Measurements from ENCODE around the gene PIK3CB.
"Not testable (repeated sequence)": the region's sequence is repeated elsewhere in the genome, so short reads cannot be mapped to it uniquely, and the experiment has no call there.

Gene PIK3CB

DNA sequence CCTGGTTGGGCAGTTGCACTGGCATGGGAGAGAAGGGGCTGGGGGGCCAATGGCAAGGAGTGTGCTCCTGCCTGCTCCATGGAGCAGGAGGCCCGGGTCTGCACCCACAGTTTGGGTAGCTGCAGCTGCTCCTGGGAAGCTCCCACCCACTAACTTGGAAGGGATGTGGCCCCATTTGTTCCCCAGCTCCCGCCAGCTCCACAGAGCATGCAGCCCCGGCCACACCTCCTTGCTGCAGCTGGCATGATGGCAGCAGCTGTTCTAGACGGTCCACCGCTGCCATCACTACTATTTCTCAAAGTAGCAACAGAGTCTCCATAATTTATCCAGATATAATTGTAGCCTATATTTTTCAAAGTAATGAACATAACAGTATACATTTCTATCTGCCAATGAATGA, 65.8 kb downstream of the PIK3CB start:
- in situ Hi-C loops (cut with HindIII; ENCODE audit: low sequenced_read_pairs), result no loop called here

- in situ Hi-C loops (cut with HindIII; ENCODE audit: low sequenced_read_pairs), result no loop called here
Measured at GRCh38 chr3:138768125-138768524, 66.6 kb downstream of the PIK3CB start.

- in situ Hi-C loops (cut with HindIII; ENCODE audit: low sequenced_read_pairs), result no loop called here
Measured at GRCh38 chr3:138767498-138768104, 67.1 kb downstream of the PIK3CB start.

DNA sequence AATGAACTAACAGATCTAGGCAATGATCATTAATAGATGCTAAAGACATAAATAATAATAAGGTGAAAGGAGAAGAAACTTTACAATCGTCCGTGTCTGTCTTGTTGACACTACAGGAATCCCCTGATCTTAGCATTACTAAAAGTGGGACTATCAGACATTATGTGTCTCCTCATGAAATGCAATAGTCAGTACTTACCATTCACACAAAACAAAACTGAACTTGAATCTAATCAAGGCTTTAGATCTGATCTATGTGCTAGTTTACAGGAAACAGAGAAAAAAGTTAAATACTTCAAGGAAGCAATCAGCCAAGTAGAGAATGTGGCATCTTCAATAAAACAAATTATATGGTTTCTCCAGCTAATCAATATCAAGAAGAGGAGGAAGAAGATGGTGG, 73.7 kb downstream of the PIK3CB start:
- in situ Hi-C loops (cut with HindIII; ENCODE audit: low sequenced_read_pairs), result no loop called here

DNA sequence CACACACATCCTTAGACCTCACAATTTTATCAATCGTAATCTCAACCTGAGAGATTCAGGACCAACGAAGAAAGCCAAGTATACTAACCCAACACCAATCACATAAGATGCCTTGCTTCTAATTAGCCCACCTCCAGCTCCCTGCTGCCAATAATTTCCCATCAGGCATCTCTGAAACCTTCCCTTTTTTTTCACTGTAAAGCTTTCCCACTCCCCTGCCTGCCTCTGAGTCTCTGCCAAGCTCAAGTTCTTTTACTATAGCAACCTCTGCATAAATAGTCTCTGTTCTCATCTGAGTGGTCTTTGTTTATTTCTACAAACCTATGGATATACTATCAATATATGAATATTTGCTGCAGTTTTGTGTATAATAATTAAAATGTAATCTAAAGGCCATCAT, 86.5 kb downstream of the PIK3CB start:
- in situ Hi-C loops (cut with HindIII; ENCODE audit: low sequenced_read_pairs), result no loop called here

- in situ Hi-C loops (cut with HindIII; ENCODE audit: low sequenced_read_pairs), result no loop called here
Measured at GRCh38 chr3:138747225-138747624, 87.5 kb downstream of the PIK3CB start.

DNA sequence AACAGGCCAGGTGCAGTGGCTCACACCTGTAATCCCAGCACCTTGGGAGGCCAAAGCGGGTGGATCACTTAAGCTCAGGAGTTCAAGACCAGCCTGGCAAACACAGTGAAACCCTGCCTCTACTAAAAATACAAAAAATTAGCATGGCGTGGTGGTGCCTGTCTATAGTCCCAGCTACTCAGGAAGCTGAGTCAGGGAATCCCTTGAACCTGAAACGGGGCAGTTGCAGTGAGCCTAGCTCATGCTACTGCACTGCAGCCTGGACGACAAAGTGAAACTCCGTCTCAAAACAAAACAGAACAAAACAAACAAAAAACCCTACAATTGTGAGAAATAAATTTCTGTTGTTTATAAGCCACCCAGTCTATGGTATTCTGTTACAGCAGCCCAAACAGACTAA, 94.7 kb downstream of the PIK3CB start:
- in situ Hi-C loops (cut with HindIII; ENCODE audit: low sequenced_read_pairs), result no loop called here

GRCh38 chr3:138732456-138732855, 102.3 kb downstream of the PIK3CB start:
- in situ Hi-C loops (cut with HindIII; ENCODE audit: low sequenced_read_pairs), result loop anchor here (5.0 kb wide), 1 partner anchor 45 kb away; no protein-coding TSS in a partner anchor

GRCh38 chr3:138726946-138727730, 107.6 kb downstream of the PIK3CB start:
- in situ Hi-C loops (cut with HindIII; ENCODE audit: low sequenced_read_pairs), result no loop called here

DNA sequence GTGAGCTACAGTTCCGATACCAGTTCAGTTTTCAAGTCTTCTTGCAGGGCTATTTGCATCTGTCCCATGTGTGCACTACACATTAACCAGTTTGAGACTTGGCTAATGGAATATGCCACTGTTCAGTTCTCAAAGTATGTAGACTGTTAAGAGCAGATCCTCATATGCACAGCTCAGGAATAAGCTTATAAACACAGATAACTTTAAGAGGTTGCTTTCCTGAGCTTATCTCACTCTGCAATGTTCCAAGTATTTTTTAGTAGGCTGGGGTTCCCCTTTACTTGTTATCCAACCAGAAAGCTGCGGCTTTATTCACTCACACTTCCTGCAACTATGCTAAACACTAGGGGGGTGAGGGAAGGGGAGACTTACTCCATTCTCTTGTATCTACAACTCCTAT, 108.7 kb downstream of the PIK3CB start:
- in situ Hi-C loops (cut with HindIII; ENCODE audit: low sequenced_read_pairs), result not testable (repeated sequence)

- in situ Hi-C loops (cut with HindIII; ENCODE audit: low sequenced_read_pairs), result no loop called here
Measured at GRCh38 chr3:138725116-138725515, 109.6 kb downstream of the PIK3CB start.

DNA sequence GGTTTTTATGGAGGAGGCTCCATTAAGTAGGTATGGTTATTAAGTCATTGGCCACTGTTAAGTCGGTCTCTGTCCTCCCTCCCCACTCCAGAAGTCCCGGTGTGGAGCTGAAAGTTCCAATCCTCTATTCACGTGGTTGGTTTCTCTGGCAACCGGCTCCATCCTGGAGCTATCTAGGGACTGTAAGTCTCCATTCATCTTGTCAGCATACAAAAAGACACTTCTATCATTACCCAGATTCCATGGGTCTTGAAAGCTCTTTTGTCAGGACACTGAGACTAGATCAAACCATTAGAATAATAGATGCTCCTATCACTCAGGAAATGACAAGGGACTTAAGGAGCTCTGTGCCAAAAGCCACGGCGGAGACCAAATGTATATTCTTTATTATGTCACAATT, 110.3 kb downstream of the PIK3CB start:
- in situ Hi-C loops (cut with HindIII; ENCODE audit: low sequenced_read_pairs), result no loop called here

DNA sequence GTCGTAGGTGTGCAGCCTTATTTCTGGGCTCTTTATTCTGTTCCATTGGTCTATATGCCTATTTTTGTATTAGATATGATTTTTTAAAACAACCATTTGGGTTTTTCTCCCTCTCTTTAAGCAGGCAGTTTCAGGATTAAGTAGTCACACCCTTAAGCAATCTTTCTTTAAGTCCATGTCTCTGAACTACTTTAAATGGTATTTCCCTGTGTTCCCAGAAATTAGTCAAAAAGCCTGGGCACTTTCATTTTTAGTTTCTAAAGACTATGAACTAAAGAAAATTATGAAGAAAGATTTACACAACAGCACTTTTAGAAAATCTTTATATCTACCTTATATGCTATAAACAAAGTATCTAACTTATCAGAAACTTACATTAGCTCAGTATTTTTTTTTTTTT, 115.9 kb downstream of the PIK3CB start:
- in situ Hi-C loops (cut with HindIII; ENCODE audit: low sequenced_read_pairs), result no loop called here

- in situ Hi-C loops (cut with HindIII; ENCODE audit: low sequenced_read_pairs), result no loop called here
Measured at GRCh38 chr3:138717348-138717747, 117.4 kb downstream of the PIK3CB start.

DNA sequence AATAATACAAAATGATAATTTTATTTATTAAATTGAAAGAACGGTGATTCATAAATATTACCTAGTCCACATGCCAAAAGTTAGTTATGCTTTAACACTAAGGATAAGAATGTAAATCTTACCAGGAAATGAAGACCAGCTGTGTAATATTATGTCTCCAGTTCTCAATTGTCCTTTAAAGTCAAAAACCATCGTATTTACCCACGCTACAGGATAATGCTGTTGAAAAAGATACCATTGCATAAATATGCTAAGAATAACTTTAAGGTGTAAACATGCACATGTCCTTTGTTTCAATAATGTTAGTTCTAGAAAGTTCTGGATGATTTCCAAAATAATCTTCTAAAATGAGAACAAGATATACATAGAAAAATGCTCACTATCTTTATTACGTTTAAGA, 122.6 kb downstream of the PIK3CB start:
- in situ Hi-C loops (cut with HindIII; ENCODE audit: low sequenced_read_pairs), result no loop called here

GRCh38 chr3:138705675-138706074, 129.1 kb downstream of the PIK3CB start:
- in situ Hi-C loops (cut with HindIII; ENCODE audit: low sequenced_read_pairs), result no loop called here

- in situ Hi-C loops (cut with HindIII; ENCODE audit: low sequenced_read_pairs), result no loop called here
Measured at GRCh38 chr3:138696666-138697370, 137.9 kb downstream of the PIK3CB start.

- in situ Hi-C loops (cut with HindIII; ENCODE audit: low sequenced_read_pairs), result no loop called here
Measured at GRCh38 chr3:138694287-138695007, 140.3 kb downstream of the PIK3CB start.

- in situ Hi-C loops (cut with HindIII; ENCODE audit: low sequenced_read_pairs), result no loop called here
Measured at GRCh38 chr3:138692152-138692551, 142.6 kb downstream of the PIK3CB start.

DNA sequence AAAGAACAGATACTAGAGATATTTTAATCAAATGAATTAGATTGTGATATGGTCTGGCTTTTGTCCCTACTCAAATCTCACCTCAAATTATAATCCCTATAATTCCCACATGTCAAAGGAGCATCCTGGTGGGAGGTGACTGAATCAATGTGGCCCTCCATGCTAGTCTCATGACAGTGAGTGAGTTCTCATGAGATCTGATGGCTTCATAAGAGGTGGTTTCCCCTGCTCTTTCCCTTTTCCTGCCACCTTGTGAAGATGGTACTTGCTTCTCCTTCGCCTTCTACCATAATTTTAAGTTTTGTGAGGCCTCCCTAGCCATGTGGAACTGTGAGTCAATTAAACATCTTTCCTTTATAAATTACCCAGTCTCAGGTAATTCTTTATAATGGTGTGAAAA, 143.4 kb downstream of the PIK3CB start:
- in situ Hi-C loops (cut with HindIII; ENCODE audit: low sequenced_read_pairs), result no loop called here

GRCh38 chr3:138690036-138690435, 144.7 kb downstream of the PIK3CB start:
- in situ Hi-C loops (cut with HindIII; ENCODE audit: low sequenced_read_pairs), result no loop called here
